Gastrocnemius medialis (tissue), 4 donors: Measurements from ENCODE around the gene RAD51D. TPM values are rescaled to one million over a fixed set of nuclear protein-coding genes. Genes with fewer than 3 reads are reported as not detected.

Experiments used
- ATAC-seq, 2 donors: fragments of 150-250 bp; one replicate each; pipeline ENCODE4 v1.9.1; 2016
- DNase-seq, 2 donors: peaks; one replicate each; pipeline ENCODE4 v3.0.0-alpha.2; 2019
- H3K27ac ChIP-seq, 4 donors: fragments of 200-600 bp; sonication (generic); 1 replicate in 1 of 4; 2 replicates in 3 of 4; pipeline ENCODE4 v1.5.1; 2016 to 2018; ENCODE audit warnings: mild to moderate bottlenecking in 2 of 4, moderate library complexity in 1 of 4
- H3K27me3 ChIP-seq, 3 donors: fragments of 200-600 bp; sonication (generic) in 2 of 3; 1 replicate in 1 of 3; 2 replicates in 2 of 3; pipeline versions ENCODE4 v1.5.1 to v1.6.0; 2016 to 2019; ENCODE audit warnings: mild to moderate bottlenecking in 1 of 3, moderate library complexity in 1 of 3
- H3K36me3 ChIP-seq, 2 donors: fragments of 200-600 bp; sonication (generic) in 1 of 2; one replicate each; pipeline ENCODE4 v1.5.1; 2017 to 2018
- H3K4me1 ChIP-seq, 2 donors: fragments of 200-600 bp; sonication (generic) in 1 of 2; one replicate each; pipeline ENCODE4 v1.5.1; 2016 to 2017; ENCODE audit warnings: mild to moderate bottlenecking in 2 of 2
- H3K4me3 ChIP-seq, 4 donors: fragments of 200-600 bp; sonication (generic) in 3 of 4; 1 replicate in 1 of 4; 2 replicates in 3 of 4; pipeline ENCODE4 v1.5.1; 2016 to 2019; ENCODE audit warnings: mild to moderate bottlenecking in 2 of 4
- H3K9me3 ChIP-seq, 3 donors: fragments of 200-600 bp; sonication (generic) in 2 of 3; 1 replicate in 1 of 3; 2 replicates in 2 of 3; pipeline ENCODE4 v1.5.1; 2016 to 2019
- POLR2A ChIP-seq, 2 donors: fragments of 450-650 bp; IDR thresholded peaks; one replicate each; pipeline ENCODE4 v1.6.1; 2017; ENCODE audit warnings: antibody characterized with exemption in 2 of 2, mild to moderate bottlenecking in 2 of 2, moderate library complexity in 2 of 2
- in situ Hi-C, 4 donors: fragments of 200-750 bp; cut with MboI; loops; one replicate each; pipeline versions ENCODE4 v1.15.0 to v1.8.0; 2017; ENCODE audit warnings: low sequenced_read_pairs in 4 of 4
- intact Hi-C: fragments of 100-400 bp; cut with DNase I; formaldehyde crosslinking; loops from one replicate; pipeline ENCODE4 v1.15.1; 2023; ENCODE audit warnings: low total_unique reads
- total RNA-seq, 4 donors: library from RNA; depleted of rRNA; stranded (reverse); fragments of >200 nt; gene quantifications; one replicate each; pipeline versions ENCODE4 v1.1.0 to v1.2.3, GENCODE V29; 2016
- TF ChIP-seq, protein P1 (sequence below), 5 experiments: fragments of 450-650 bp in 3 of 5; fragments of 200-600 bp in 2 of 5; sonication (generic) in 2 of 5; IDR thresholded peaks in 4 of 5; conservative IDR thresholded peaks in 1 of 5; 1 replicate in 4 of 5; 2 replicates in 1 of 5; pipeline ENCODE4 v1.5.1; 2016 to 2019; ENCODE audit warnings: antibody characterized with exemption in 5 of 5, mild to moderate bottlenecking in 3 of 5, moderate library complexity in 3 of 5

RAD51D gene
- 1 to 10 TPM; 2.5 to 5.2 (median 2.8) TPM for total RNA-seq

GRCh38 chr17:35119370-35120165 lies at the start of gene RAD51D:
RAD51D (minus strand) TSS chr17:35119860; CDS start chr17:35119613, 247 bp downstream.
- H3K4me1 ChIP-seq = peaks cover 6 to 7% of the 10 kb centered on the region in 2 donors
- H3K9me3 ChIP-seq = no peaks in the 10 kb centered on the region
- peak within 1 kb of the TSS; percentile 70 to 98 (median 75) for H3K4me3 ChIP-seq
- intact Hi-C loops = loop anchor here (1.0 kb wide), 3 partner anchors 30 to 699 kb away; partner anchors contain the start of genes CCT6B and ZNF830
- DNase-seq (peak; percentile 23 to 46), ATAC-seq (peak; percentile 91 to 96)
- TF ChIP-seq, protein P1, sequence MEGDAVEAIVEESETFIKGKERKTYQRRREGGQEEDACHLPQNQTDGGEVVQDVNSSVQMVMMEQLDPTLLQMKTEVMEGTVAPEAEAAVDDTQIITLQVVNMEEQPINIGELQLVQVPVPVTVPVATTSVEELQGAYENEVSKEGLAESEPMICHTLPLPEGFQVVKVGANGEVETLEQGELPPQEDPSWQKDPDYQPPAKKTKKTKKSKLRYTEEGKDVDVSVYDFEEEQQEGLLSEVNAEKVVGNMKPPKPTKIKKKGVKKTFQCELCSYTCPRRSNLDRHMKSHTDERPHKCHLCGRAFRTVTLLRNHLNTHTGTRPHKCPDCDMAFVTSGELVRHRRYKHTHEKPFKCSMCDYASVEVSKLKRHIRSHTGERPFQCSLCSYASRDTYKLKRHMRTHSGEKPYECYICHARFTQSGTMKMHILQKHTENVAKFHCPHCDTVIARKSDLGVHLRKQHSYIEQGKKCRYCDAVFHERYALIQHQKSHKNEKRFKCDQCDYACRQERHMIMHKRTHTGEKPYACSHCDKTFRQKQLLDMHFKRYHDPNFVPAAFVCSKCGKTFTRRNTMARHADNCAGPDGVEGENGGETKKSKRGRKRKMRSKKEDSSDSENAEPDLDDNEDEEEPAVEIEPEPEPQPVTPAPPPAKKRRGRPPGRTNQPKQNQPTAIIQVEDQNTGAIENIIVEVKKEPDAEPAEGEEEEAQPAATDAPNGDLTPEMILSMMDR (IDR thresholded peaks at IDR 0.05 in 4 of 5, conservative IDR thresholded peaks at IDR 0.05 in 1 of 5) = peak; percentile 85 to 99 (median 96)
- no peak for TF ChIP-seq POLR2A (IDR thresholded peaks at IDR 0.05)
- no peaks in the 10 kb centered on the region for H3K27me3 ChIP-seq
- H3K27ac ChIP-seq = peak within 1 kb of the TSS; percentile 64 to 79 (median 73)
- no peaks in the 10 kb centered on the region for H3K36me3 ChIP-seq
- in situ Hi-C loops = loop anchor here (5.0 to 25.0 kb wide), 7 partner anchors 282 to 702 kb away; no protein-coding TSS in a partner anchor

GRCh38 chr17:35167666-35168065 lies 48.0 kb upstream of the RAD51D start:
- no peak for TF ChIP-seq POLR2A (IDR thresholded peaks at IDR 0.05)
- TF ChIP-seq, protein P1 (IDR thresholded peaks at IDR 0.05 in 4 of 5, conservative IDR thresholded peaks at IDR 0.05 in 1 of 5) = no peak
- intact Hi-C loops (no loop called here), in situ Hi-C loops (loop anchor here in 2 of 4 donors (5.0 to 25.0 kb wide), 2 partner anchors 370 to 570 kb away; partner anchors contain the start of genes RASL10B (in 1 of the 2) and SLFN12L (in 1 of the 2))
- ATAC-seq (peak in 1 of 2 donors; percentile 44), DNase-seq (no peak)
- H3K27ac ChIP-seq = no peak overlapping the region
- no peaks in the 10 kb centered on the region for H3K27me3 ChIP-seq
- H3K9me3 ChIP-seq = no peaks in the 10 kb centered on the region
- H3K4me3 ChIP-seq = no peak overlapping the region
- no peaks in the 10 kb centered on the region for H3K4me1 ChIP-seq
- H3K36me3 ChIP-seq = peaks cover 0 to 72% of the 10 kb centered on the region in 2 donors

DNA sequence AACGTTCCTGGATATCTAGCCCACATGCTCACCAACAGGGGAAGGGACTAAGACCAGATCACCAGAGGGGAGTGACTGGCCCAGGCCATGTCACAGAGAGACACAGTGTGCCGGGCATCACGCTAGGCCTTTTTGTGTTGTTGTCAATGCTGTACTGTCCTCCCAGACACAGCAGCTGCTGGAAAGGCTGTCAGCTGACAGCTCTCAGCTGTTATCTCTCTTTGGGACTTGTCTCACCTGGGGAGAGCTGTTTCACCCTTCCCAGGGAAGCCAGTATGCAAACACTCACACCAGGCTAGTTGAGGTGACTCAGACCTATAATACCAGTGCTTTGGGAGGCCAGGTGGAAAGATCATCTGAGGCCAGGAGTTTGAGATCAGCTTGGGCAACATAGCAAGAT lies 47.4 kb upstream of the RAD51D start:
- intact Hi-C loops (no loop called here), in situ Hi-C loops (loop anchor here in 2 of 4 donors (5.0 to 25.0 kb wide), 2 partner anchors 370 to 570 kb away; partner anchors contain the start of genes RASL10B (in 1 of the 2) and SLFN12L (in 1 of the 2))
- ATAC-seq (no peak), DNase-seq (no peak)
- no peak for TF ChIP-seq POLR2A (IDR thresholded peaks at IDR 0.05)
- TF ChIP-seq, protein P1 (IDR thresholded peaks at IDR 0.05 in 4 of 5, conservative IDR thresholded peaks at IDR 0.05 in 1 of 5) = no peak
- Histone ChIP-seq H3K9me3 (no peaks in the 10 kb centered on the region), H3K4me3 (no peak overlapping the region), H3K27ac (no peak overlapping the region), H3K27me3 (no peaks in the 10 kb centered on the region), H3K4me1 (no peaks in the 10 kb centered on the region), H3K36me3 (peaks cover 0 to 71% of the 10 kb centered on the region in 2 donors)

DNA sequence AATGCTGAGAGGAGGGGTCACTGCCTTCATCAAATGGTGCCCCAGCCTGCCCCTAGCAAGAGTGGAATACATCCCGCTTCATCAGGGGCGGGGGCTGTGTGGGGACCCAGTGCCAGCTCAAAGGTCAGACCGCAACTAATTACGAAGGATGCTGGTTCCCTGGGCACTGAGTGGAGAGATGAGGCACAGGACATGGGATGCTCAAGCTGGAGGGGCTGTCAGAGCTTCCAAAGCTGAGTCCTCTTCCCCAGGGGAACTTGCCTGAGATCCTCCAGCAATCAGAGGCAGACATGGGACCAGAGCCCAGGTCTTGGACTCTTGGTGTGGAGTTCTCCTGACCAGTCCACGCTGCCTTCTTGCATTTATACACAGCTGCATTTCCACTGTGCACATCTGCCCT lies 46.9 kb upstream of the RAD51D start:
- intact Hi-C loops = no loop called here
- no peak overlapping the region for H3K27ac ChIP-seq
- H3K27me3 ChIP-seq = no peaks in the 10 kb centered on the region
- H3K9me3 ChIP-seq = no peaks in the 10 kb centered on the region
- no peak for DNase-seq
- no peak for ATAC-seq
- no peaks in the 10 kb centered on the region for H3K4me1 ChIP-seq
- in situ Hi-C loops = loop anchor here in 2 of 4 donors (5.0 to 25.0 kb wide), 2 partner anchors 371 to 571 kb away; partner anchors contain the start of genes RASL10B (in 1 of the 2) and SLFN12L (in 1 of the 2)
- no peak for TF ChIP-seq POLR2A (IDR thresholded peaks at IDR 0.05)
- TF ChIP-seq, protein P1 (IDR thresholded peaks at IDR 0.05 in 4 of 5, conservative IDR thresholded peaks at IDR 0.05 in 1 of 5) = no peak
- H3K4me3 ChIP-seq = no peak overlapping the region
- peaks cover 0 to 74% of the 10 kb centered on the region in 2 donors for H3K36me3 ChIP-seq
